Esophagus (tissue), 2 donors: ENCODE data around the gene SRPK2. TPM values are rescaled to one million over a fixed set of nuclear protein-coding genes. Genes with fewer than 3 reads are reported as not detected.
"Not testable (repeated sequence)": the region's sequence is repeated elsewhere in the genome, so short reads cannot be mapped to it uniquely, and the experiment has no call there.

Source experiments
- H3K27ac ChIP-seq, 2 donors: one replicate each; pipeline ENCODE4 v1.5.1; 2013; ENCODE audit warnings: low read depth in 2 of 2, mild to moderate bottlenecking in 2 of 2, inconsistent platforms in 1 of 2, low read length in 1 of 2, moderate library complexity in 1 of 2
- H3K27me3 ChIP-seq, 2 donors: one replicate each; pipeline ENCODE4 v1.6.1; 2013; ENCODE audit warnings: low read length in 2 of 2, control low read depth in 1 of 2, mild to moderate bottlenecking in 1 of 2; ENCODE audit not compliant: insufficient read depth in 2 of 2, control insufficient read depth in 1 of 2
- H3K36me3 ChIP-seq, 2 donors: one replicate each; pipeline ENCODE4 v1.6.1; 2013; ENCODE audit warnings: low read length in 1 of 2; ENCODE audit not compliant: control insufficient read depth in 2 of 2, insufficient read depth in 2 of 2
- H3K4me1 ChIP-seq, 2 donors: one replicate each; pipeline ENCODE4 v1.6.1; 2013; ENCODE audit warnings: low read length in 1 of 2; ENCODE audit not compliant: control insufficient read depth in 2 of 2, insufficient read depth in 2 of 2
- H3K4me3 ChIP-seq, 2 donors: one replicate each; pipeline ENCODE4 v1.5.1; 2013; ENCODE audit warnings: low read length in 2 of 2, mild to moderate bottlenecking in 2 of 2, low read depth in 1 of 2, moderate library complexity in 1 of 2
- H3K9me3 ChIP-seq, 2 donors: one replicate each; pipeline ENCODE4 v1.6.1; 2013; ENCODE audit warnings: mild to moderate bottlenecking in 2 of 2, low read depth in 1 of 2, low read length in 1 of 2, moderate library complexity in 1 of 2; ENCODE audit not compliant: control insufficient read depth in 2 of 2, insufficient read depth in 1 of 2
- WGBS, 2 donors: extraction: QIAGEN DNeasy Blood & Tissue Kit; methylation state at CpG; one replicate each; pipeline ENCODE4 v1.1.7; 2013; 5-methylcytosine and 5-hydroxymethylcytosine counted together
- polyA plus RNA-seq, 2 donors: library from polyadenylated mRNA; stranded (reverse); fragments of 200-250 nt; gene quantifications; one replicate each; pipeline ENCODE4 v1.2.3, GENCODE V29; 2013
- donor health status: healthy with polysubstance abuse.
- donor health status: Bipolar disorder and iron deficiency.

Gene SRPK2
- polyA plus RNA-seq, 2 donors, result 8.9 to 11.6 TPM

- no peaks in the 10 kb centered on the region for H3K27me3 ChIP-seq
- 67 to 68% methylated on average over 1 of the region's 1 CpG for WGBS, 2 donors
- H3K27ac ChIP-seq, result no peak overlapping the region
- H3K4me1 ChIP-seq, result peaks cover 0 to 3% of the 10 kb centered on the region in 2 donors
- H3K4me3 ChIP-seq, result no peak overlapping the region
- H3K9me3 ChIP-seq, result no peaks in the 10 kb centered on the region
- no peaks in the 10 kb centered on the region for H3K36me3 ChIP-seq
These were observed 192.8 kb downstream of the SRPK2 start for GRCh38 chr7:105195891-105196290.

- H3K27me3 ChIP-seq, H3K27ac ChIP-seq, H3K9me3 ChIP-seq, H3K36me3 ChIP-seq, H3K4me1 ChIP-seq, H3K4me3 ChIP-seq: not testable (repeated sequence)
- WGBS, 2 donors, result 98% methylated on average over 16 of the region's 16 CpGs
These were observed 193.8 kb downstream of the SRPK2 start for GRCh38 chr7:105194959-105195358.

- Histone ChIP-seq H3K4me3 (no peak overlapping the region), H3K27ac (no peak overlapping the region), H3K9me3 (no peaks in the 10 kb centered on the region), H3K27me3 (no peaks in the 10 kb centered on the region), H3K36me3 (no peaks in the 10 kb centered on the region), H3K4me1 (peaks cover 0 to 3% of the 10 kb centered on the region in 2 donors)
- WGBS, 2 donors, result 93 to 97% methylated on average over 2 of the region's 2 CpGs
These were observed 197.4 kb downstream of the SRPK2 start for GRCh38 chr7:105191331-105191730.

GRCh38 chr7:105189859-105190492 lies 198.7 kb downstream of the SRPK2 start:
- Histone ChIP-seq H3K27ac (no peak overlapping the region), H3K4me1 (peaks cover 0 to 3% of the 10 kb centered on the region in 2 donors), H3K4me3 (no peak overlapping the region), H3K36me3 (no peaks in the 10 kb centered on the region), H3K27me3 (no peaks in the 10 kb centered on the region), H3K9me3 (no peaks in the 10 kb centered on the region)
- 89 to 96% methylated on average over 8 of the region's 8 CpGs for WGBS, 2 donors

GRCh38 chr7:105188201-105188600 lies 200.5 kb downstream of the SRPK2 start:
- Histone ChIP-seq H3K9me3 (no peaks in the 10 kb centered on the region), H3K4me1 (peaks cover 0 to 3% of the 10 kb centered on the region in 2 donors), H3K36me3 (no peaks in the 10 kb centered on the region), H3K27me3 (no peaks in the 10 kb centered on the region), H3K27ac (no peak overlapping the region), H3K4me3 (no peak overlapping the region)

GRCh38 chr7:105187302-105188169 lies 201.2 kb downstream of the SRPK2 start:
- WGBS, 2 donors, result 68 to 69% methylated on average over 4 of the region's 4 CpGs
- Histone ChIP-seq H3K27me3 (no peaks in the 10 kb centered on the region), H3K4me1 (peaks cover 0 to 3% of the 10 kb centered on the region in 2 donors), H3K36me3 (no peaks in the 10 kb centered on the region), H3K27ac (no peak overlapping the region), H3K9me3 (no peaks in the 10 kb centered on the region), H3K4me3 (no peak overlapping the region)

- H3K4me3 ChIP-seq, result no peak overlapping the region
- H3K9me3 ChIP-seq, result no peaks in the 10 kb centered on the region
- 48 to 65% methylated on average over 2 of the region's 2 CpGs for WGBS, 2 donors
- no peak overlapping the region for H3K27ac ChIP-seq
- H3K36me3 ChIP-seq, result no peaks in the 10 kb centered on the region
- peaks cover 0 to 3% of the 10 kb centered on the region in 2 donors for H3K4me1 ChIP-seq
- no peaks in the 10 kb centered on the region for H3K27me3 ChIP-seq
These were observed 203.3 kb downstream of the SRPK2 start for GRCh38 chr7:105185290-105186010.

- Histone ChIP-seq H3K4me1 (no peaks in the 10 kb centered on the region), H3K27ac (no peak overlapping the region), H3K36me3 (no peaks in the 10 kb centered on the region), H3K9me3 (no peaks in the 10 kb centered on the region), H3K27me3 (no peaks in the 10 kb centered on the region), H3K4me3 (no peak overlapping the region)
- 98% methylated on average over 2 of the region's 2 CpGs for whole genome bisulfite sequencing, 2 donors
These were observed 208.7 kb downstream of the SRPK2 start for GRCh38 chr7:105180002-105180401.

GRCh38 chr7:105178928-105179541 lies 209.7 kb downstream of the SRPK2 start:
- WGBS, 2 donors, result 56 to 59% methylated on average over 4 of the region's 4 CpGs

More at GRCh38 chr7:105178928-105179541, 209.7 kb downstream of the SRPK2 start:
- no peak overlapping the region for H3K27ac ChIP-seq
- no peaks in the 10 kb centered on the region for H3K4me1 ChIP-seq
- H3K9me3 ChIP-seq, result no peaks in the 10 kb centered on the region
- H3K4me3 ChIP-seq, result no peak overlapping the region
- no peaks in the 10 kb centered on the region for H3K27me3 ChIP-seq
- H3K36me3 ChIP-seq, result no peaks in the 10 kb centered on the region
